NCI-H1930 (cell line): Measurements from ENCODE around the gene MBNL2.

Experiments used
- DNase-seq, 2 experiments: peaks; one replicate each; lab custom pipeline; 2025; lab: John Stamatoyannopoulos, UW

The MBNL2 gene

GRCh38 chr13:97301382-97302095 lies 79.4 kb downstream of the MBNL2 start:
- no peak for DNase-seq

GRCh38 chr13:97302611-97303010 lies 80.5 kb downstream of the MBNL2 start:
- DNase-seq, result no peak

GRCh38 chr13:97306106-97306505 lies 84.0 kb downstream of the MBNL2 start:
- DNase-seq, result no peak

- no peak for DNase-seq
These were observed 84.5 kb downstream of the MBNL2 start for GRCh38 chr13:97306645-97307044.

GRCh38 chr13:97307118-97307881 lies 85.2 kb downstream of the MBNL2 start:
- DNase-seq, result no peak

- DNase-seq, result no peak
These were observed 85.9 kb downstream of the MBNL2 start for GRCh38 chr13:97307882-97308624.

GRCh38 chr13:97308735-97309429 lies 86.7 kb downstream of the MBNL2 start:
- DNase-seq, result no peak

GRCh38 chr13:97310809-97311436 lies 88.8 kb downstream of the MBNL2 start:
- peak; percentile 64 to 84 for DNase-seq

- DNase-seq, result no peak
These were observed 89.8 kb downstream of the MBNL2 start for GRCh38 chr13:97311956-97312355.

GRCh38 chr13:97313551-97314260 lies 91.6 kb downstream of the MBNL2 start:
- DNase-seq, result no peak

GRCh38 chr13:97316390-97316789 lies 94.3 kb downstream of the MBNL2 start:
- DNase-seq, result no peak

- DNase-seq, result no peak
These were observed 95.8 kb downstream of the MBNL2 start for GRCh38 chr13:97317933-97318332.

- DNase-seq, result no peak
These were observed 96.4 kb downstream of the MBNL2 start for GRCh38 chr13:97318532-97318931.

- no peak for DNase-seq
These were observed 97.1 kb downstream of the MBNL2 start for GRCh38 chr13:97319113-97319720.

GRCh38 chr13:97321101-97321500 lies 99.0 kb downstream of the MBNL2 start:
- no peak for DNase-seq

GRCh38 chr13:97321616-97322321 lies 99.6 kb downstream of the MBNL2 start:
- no peak for DNase-seq

- DNase-seq, result no peak
These were observed 100.7 kb downstream of the MBNL2 start for GRCh38 chr13:97322740-97323342.

GRCh38 chr13:97324115-97324514 lies 102.0 kb downstream of the MBNL2 start:
- no peak for DNase-seq

- no peak for DNase-seq
These were observed 103.6 kb downstream of the MBNL2 start for GRCh38 chr13:97325738-97326137.

- DNase-seq, result no peak
These were observed 105.0 kb downstream of the MBNL2 start for GRCh38 chr13:97327086-97327485.
